Renal pelvis (tissue), 4 donors: ENCODE data around the gene HES1. TPM values are rescaled to one million over a fixed set of nuclear protein-coding genes. Genes with fewer than 3 reads are reported as not detected.
"Not testable (repeated sequence)": the region's sequence is repeated elsewhere in the genome, so short reads cannot be mapped to it uniquely, and the experiment has no call there.

Experiments used
- DNase-seq: peaks from one replicate; pipeline ENCODE4 v3.0.0-alpha.2; 2013
- polyA plus RNA-seq, 3 donors: library from polyadenylated mRNA; unstranded; fragments of 120-200 nt; gene quantifications; one replicate each; pipeline ENCODE4 v1.2.1, GENCODE V29; 2013; ENCODE audit not compliant: insufficient read length in 3 of 3

Gene HES1
- polyA plus RNA-seq, 3 donors: 69.1 to 85.9 (median 82.6) TPM

DNA sequence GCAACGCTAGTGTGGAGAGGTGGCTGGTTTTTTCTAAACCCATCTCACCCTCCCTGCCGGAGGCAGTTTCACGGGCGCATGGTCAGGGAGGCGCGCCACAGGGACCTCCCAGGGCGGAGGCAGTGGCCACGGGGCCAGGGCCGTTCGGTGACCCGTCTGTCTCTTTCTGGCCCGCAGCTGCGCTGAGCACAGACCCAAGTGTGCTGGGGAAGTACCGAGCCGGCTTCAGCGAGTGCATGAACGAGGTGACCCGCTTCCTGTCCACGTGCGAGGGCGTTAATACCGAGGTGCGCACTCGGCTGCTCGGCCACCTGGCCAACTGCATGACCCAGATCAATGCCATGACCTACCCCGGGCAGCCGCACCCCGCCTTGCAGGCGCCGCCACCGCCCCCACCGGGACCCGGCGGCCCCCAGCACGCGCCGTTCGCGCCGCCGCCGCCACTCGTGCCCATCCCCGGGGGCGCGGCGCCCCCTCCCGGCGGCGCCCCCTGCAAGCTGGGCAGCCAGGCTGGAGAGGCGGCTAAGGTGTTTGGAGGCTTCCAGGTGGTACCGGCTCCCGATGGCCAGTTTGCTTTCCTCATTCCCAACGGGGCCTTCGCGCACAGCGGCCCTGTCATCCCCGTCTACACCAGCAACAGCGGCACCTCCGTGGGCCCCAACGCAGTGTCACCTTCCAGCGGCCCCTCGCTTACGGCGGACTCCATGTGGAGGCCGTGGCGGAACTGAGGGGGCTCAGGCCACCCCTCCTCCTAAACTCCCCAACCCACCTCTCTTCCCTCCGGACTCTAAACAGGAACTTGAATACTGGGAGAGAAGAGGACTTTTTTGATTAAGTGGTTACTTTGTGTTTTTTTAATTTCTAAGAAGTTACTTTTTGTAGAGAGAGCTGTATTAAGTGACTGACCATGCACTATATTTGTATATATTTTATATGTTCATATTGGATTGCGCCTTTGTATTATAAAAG lies 1.8 kb downstream of the HES1 start:
- no peak for DNase-seq

GRCh38 chr3:194138732-194139070 lies 2.8 kb downstream of the HES1 start:
- DNase-seq: no peak

- peak; percentile 90 for DNase-seq
These were observed 3.3 kb downstream of the HES1 start for GRCh38 chr3:194139071-194139813.

- DNase-seq: no peak
These were observed 4.0 kb downstream of the HES1 start for GRCh38 chr3:194139814-194140391.

- DNase-seq: no peak
These were observed 4.8 kb downstream of the HES1 start for GRCh38 chr3:194140520-194141414.

- peak; percentile 89 for DNase-seq
These were observed 5.6 kb downstream of the HES1 start for GRCh38 chr3:194141415-194142155.

DNA sequence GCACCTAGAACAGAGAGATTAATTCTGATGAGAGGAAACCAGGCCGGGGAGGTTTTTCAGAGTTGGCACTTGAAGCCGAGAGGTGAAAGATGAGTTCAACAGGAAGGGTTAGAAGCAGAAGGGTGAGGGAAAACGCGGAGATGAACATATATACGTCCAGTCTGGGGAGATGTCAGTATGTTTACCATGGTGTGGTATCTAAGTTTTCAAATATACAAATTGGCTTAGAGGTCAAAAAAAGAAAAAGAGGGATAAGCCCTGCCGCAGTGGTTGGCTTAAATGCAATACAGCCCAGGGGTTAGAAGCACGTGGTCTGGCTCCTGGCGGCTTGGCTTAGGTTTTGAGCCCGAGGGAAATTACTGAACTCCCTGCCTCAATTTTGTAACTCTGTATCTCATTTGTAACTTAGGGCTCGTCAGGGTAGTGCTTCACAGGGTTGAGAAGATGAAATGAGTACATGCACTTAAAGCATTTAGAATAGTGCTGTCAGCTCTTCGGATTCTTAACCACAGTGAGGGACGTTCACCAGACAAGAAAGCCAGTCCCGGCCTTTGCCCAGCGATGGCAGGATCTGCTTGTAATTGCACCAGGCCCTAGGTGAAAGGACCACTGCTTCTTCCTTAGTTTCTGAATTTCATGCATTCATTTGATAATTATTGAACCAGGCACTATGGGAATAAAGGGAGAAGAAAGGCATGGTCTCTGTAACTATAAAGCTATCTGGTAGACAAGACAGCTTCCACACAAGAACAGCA lies 6.4 kb downstream of the HES1 start:
- DNase-seq: no peak

DNA sequence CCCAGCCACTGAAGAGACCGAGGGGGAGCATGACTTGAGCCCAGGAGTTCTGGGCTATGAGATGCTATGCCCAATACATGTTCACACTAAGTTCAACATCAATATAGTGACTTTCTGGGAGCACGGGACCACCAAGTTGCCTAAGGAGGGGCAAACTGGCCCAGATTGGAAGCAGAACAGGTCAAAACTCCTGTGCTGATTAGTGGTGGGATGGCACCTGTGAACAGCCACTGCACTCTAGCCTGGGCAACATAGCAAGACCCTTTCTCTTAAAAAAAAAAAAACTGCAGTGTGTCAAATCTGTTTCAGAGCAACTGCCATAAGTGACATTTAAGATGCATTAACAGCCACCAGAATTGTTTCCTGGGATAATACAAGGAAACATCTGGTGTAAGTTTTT lies 9.8 kb downstream of the HES1 start:
- no peak for DNase-seq

- DNase-seq: no peak
These were observed 11.7 kb downstream of the HES1 start for GRCh38 chr3:194147679-194148078.

DNA sequence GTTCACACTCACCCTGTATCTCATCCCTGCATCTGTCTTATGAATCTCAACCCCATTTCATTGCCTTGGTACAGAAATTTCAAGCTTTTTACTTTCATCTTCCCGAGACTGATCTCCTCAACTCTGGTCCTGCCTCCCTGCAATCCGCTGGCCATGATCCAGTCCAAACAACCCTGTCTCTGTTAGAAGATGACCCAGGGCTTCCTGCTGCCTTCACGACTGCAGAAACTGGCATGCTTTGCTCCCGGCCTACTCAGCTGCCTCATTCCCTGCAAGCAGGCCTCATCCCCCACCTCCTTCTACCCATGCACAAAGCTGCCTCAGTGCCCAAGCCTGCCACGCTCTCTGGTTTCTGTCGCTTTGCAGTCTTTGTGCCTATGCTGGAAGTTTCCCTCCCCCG lies 12.4 kb downstream of the HES1 start:
- DNase-seq: no peak

DNA sequence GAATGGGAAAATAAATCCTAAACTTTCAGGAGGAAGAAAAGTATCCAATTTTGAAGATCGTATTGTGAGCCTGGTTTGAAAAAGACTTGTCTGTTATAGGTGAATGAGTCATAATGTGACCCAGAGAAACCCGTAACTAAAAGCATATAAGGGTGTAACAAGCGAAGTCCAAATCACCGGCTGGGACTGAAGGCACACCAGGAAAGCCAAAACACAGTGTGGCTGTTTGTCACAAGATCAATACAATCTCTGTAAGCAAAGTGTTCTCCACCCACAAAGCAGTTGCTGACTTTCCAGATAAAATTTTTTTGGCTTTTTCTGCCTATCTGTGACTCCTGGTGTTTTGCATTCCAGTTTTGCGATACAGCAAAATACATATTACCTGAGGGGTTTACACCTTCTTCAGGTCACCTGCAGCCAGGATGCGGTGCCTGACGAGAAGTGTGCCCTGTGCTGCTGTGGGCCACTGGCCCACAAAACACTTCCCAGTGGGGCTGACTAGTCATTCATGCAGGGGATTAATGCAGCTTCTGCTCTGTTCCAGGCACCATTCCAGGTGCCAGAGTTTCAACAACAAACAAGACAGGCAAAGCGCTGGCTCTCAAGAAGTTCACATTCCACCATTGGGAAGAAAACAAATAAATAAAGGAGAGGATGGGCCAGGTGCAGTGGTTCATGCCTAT lies 14.4 kb downstream of the HES1 start:
- DNase-seq: no peak

- DNase-seq: not testable (repeated sequence)
These were observed 15.0 kb downstream of the HES1 start for GRCh38 chr3:194150935-194151302.

GRCh38 chr3:194154346-194154745 lies 18.4 kb downstream of the HES1 start:
- no peak for DNase-seq

GRCh38 chr3:194156095-194156494 lies 20.1 kb downstream of the HES1 start:
- no peak for DNase-seq

- DNase-seq: no peak
These were observed 23.0 kb downstream of the HES1 start for GRCh38 chr3:194158942-194159439.

DNA sequence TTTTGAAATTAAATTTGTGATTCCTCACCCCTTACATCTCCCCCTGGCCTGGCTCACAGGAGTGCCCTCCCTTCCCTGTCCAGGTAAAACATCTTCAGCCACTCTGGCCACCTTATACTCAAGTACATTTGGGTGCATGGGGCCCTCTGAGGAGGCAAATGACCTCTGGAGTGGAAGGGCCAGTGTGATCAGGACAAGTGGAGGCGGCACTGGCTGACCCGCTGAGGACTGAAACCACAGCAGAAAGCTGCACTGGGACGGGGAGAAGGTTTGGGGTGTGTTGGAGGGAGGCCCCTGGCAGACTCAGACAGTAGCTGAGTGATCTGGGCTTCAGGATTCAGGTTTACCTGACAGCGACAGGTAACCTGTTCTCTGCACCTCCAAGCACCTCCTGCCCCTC lies 24.2 kb downstream of the HES1 start:
- DNase-seq: no peak

- DNase-seq: no peak
These were observed 25.4 kb downstream of the HES1 start for GRCh38 chr3:194161131-194162045.

GRCh38 chr3:194162070-194162678 lies 26.2 kb downstream of the HES1 start:
- no peak for DNase-seq
